ENCODE measurements around the gene MEGF11.

- TF ChIP-seq CTCF (IDR thresholded peaks at IDR 0.05; ENCODE audit: insufficient read depth, low read length) (no peak), GABPA (IDR thresholded peaks at IDR 0.05; ENCODE audit: low read depth) (no peak)
- TF ChIP-seq, protein P1, sequence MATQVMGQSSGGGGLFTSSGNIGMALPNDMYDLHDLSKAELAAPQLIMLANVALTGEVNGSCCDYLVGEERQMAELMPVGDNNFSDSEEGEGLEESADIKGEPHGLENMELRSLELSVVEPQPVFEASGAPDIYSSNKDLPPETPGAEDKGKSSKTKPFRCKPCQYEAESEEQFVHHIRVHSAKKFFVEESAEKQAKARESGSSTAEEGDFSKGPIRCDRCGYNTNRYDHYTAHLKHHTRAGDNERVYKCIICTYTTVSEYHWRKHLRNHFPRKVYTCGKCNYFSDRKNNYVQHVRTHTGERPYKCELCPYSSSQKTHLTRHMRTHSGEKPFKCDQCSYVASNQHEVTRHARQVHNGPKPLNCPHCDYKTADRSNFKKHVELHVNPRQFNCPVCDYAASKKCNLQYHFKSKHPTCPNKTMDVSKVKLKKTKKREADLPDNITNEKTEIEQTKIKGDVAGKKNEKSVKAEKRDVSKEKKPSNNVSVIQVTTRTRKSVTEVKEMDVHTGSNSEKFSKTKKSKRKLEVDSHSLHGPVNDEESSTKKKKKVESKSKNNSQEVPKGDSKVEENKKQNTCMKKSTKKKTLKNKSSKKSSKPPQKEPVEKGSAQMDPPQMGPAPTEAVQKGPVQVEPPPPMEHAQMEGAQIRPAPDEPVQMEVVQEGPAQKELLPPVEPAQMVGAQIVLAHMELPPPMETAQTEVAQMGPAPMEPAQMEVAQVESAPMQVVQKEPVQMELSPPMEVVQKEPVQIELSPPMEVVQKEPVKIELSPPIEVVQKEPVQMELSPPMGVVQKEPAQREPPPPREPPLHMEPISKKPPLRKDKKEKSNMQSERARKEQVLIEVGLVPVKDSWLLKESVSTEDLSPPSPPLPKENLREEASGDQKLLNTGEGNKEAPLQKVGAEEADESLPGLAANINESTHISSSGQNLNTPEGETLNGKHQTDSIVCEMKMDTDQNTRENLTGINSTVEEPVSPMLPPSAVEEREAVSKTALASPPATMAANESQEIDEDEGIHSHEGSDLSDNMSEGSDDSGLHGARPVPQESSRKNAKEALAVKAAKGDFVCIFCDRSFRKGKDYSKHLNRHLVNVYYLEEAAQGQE (IDR thresholded peaks at IDR 0.05; ENCODE audit: insufficient replicate concordance, low read depth): no peak
Observed at GRCh38 chr15:66241087-66241907, 12.3 kb downstream of the MEGF11 start.
